GM23338 (cell line): ENCODE measurements around the gene ATP6V0C. TPM values are rescaled to one million over a fixed set of nuclear protein-coding genes. Genes with fewer than 3 reads are reported as not detected.

Source experiments
- ATAC-seq: fragments of 200-7000 bp; cut with Tn5 transposase; 3 replicates; pipeline ENCODE4 v1.9.1; 2020
- DNase-seq: peaks from one replicate; pipeline ENCODE4 v3.0.0-alpha.2; 2015; ENCODE audit warnings: low spot score
- H2AFZ ChIP-seq: fragments of 200-600 bp; sonication (generic); 2 replicates; pipeline ENCODE4 v1.8.0; 2016; ENCODE audit warnings: antibody characterized with exemption, mild to moderate bottlenecking, moderate library complexity
- H3F3A ChIP-seq: fragments of 200-600 bp; sonication (generic); replicated peaks from 2 replicates; pipeline ENCODE4 v1.8.0; 2017; ENCODE audit warnings: antibody characterized with exemption, mixed run types, low read depth
- H3K27ac ChIP-seq: fragments of 200-600 bp; sonication (generic); 2 replicates; pipeline ENCODE4 v1.6.1; 2016; ENCODE audit warnings: low read depth
- H3K27me3 ChIP-seq: fragments of 200-600 bp; sonication (generic); 2 replicates; pipeline ENCODE4 v1.8.0; 2016; ENCODE audit warnings: mild to moderate bottlenecking, mixed run types, moderate library complexity; ENCODE audit not compliant: insufficient read depth
- H3K36me3 ChIP-seq: fragments of 200-600 bp; sonication (generic); 2 replicates; pipeline ENCODE4 v1.8.0; 2016; ENCODE audit warnings: mild to moderate bottlenecking; ENCODE audit not compliant: insufficient read depth
- H3K4me1 ChIP-seq: fragments of 200-600 bp; sonication (generic); 2 replicates; pipeline ENCODE4 v1.8.0; 2016; ENCODE audit warnings: mild to moderate bottlenecking, moderate library complexity; ENCODE audit not compliant: insufficient read depth
- H3K4me2 ChIP-seq: fragments of 200-600 bp; sonication (generic); 2 replicates; pipeline ENCODE4 v1.7.1; 2017; ENCODE audit warnings: mixed run types
- H3K4me3 ChIP-seq: fragments of 200-600 bp; sonication (generic); 2 replicates; pipeline ENCODE4 v1.6.1; 2016; ENCODE audit warnings: mixed run types
- H3K79me2 ChIP-seq: fragments of 200-600 bp; sonication (generic); replicated peaks from 2 replicates; pipeline ENCODE4 v1.8.0; 2017; ENCODE audit warnings: mild to moderate bottlenecking; ENCODE audit not compliant: insufficient read depth
- H3K9me2 ChIP-seq: fragments of 200-600 bp; sonication (generic); 2 replicates; pipeline ENCODE4 v1.8.0; 2017; ENCODE audit not compliant: insufficient read depth
- H4K20me1 ChIP-seq: fragments of 200-600 bp; sonication (generic); replicated peaks from 2 replicates; pipeline ENCODE4 v1.8.0; 2017; ENCODE audit warnings: mild to moderate bottlenecking; ENCODE audit not compliant: insufficient read depth
- H3K27ac Mint-ChIP-seq: 2 replicates; pipeline ENCODE4 v1.8.0; 2020; ENCODE audit warnings: inconsistent platforms, mild to moderate bottlenecking, moderate library complexity, mixed read lengths
- H3K27me3 Mint-ChIP-seq: 3 replicates; pipeline ENCODE4 v1.8.0; 2022; ENCODE audit warnings: low read depth, mild to moderate bottlenecking, moderate library complexity, mixed read lengths, inconsistent platforms; ENCODE audit not compliant: insufficient read depth, poor library complexity
- H3K36me3 Mint-ChIP-seq: 3 replicates; pipeline ENCODE4 v1.8.0; 2021; ENCODE audit warnings: low read depth, mild to moderate bottlenecking, inconsistent platforms, moderate library complexity, mixed read lengths
- H3K4me1 Mint-ChIP-seq: 3 replicates; pipeline ENCODE4 v1.8.0; 2020; ENCODE audit warnings: mild to moderate bottlenecking, inconsistent platforms, mixed read lengths
- H3K4me3 Mint-ChIP-seq: 3 replicates; pipeline ENCODE4 v1.8.0; 2021; ENCODE audit warnings: moderate library complexity, mild to moderate bottlenecking, inconsistent platforms, mixed read lengths
- H3K9me3 Mint-ChIP-seq: 3 replicates; pipeline ENCODE4 v1.8.0; 2020; ENCODE audit warnings: moderate library complexity, mild to moderate bottlenecking, inconsistent platforms, mixed read lengths
- CREB1 ChIP-seq: fragments of 250-450 bp; sonication (Bioruptor Pico); IDR thresholded peaks from 2 replicates; pipeline ENCODE4 v1.5.0; 2020; ENCODE audit warnings: low read depth, mild to moderate bottlenecking, moderate library complexity
- CTCF ChIP-seq, 2 experiments: fragments of 200-600 bp in 1 of 2; sonication (generic) in 1 of 2; conservative IDR thresholded peaks; 2 replicates each; pipeline versions ENCODE4 v1.5.1 to v1.6.1; 2016 to 2017; ENCODE audit warnings: antibody characterized with exemption in 2 of 2, low read depth in 2 of 2, mild to moderate bottlenecking in 2 of 2, moderate library complexity in 1 of 2
- ETS1 ChIP-seq: IDR thresholded peaks from 2 replicates; pipeline ENCODE4 v1.6.1; 2016; ENCODE audit warnings: antibody characterized with exemption
- EZH2phosphoT487 ChIP-seq: fragments of 200-600 bp; sonication (generic); IDR thresholded peaks from one replicate; pipeline ENCODE4 v1.8.1; 2018; ENCODE audit warnings: antibody characterized with exemption; ENCODE audit not compliant: unreplicated experiment
- NANOG ChIP-seq: IDR thresholded peaks from 2 replicates; pipeline ENCODE4 v1.6.1; 2016; ENCODE audit warnings: antibody characterized with exemption, borderline replicate concordance
- STAT1 ChIP-seq: IDR thresholded peaks from one replicate; pipeline ENCODE4 v1.6.1; 2016; ENCODE audit warnings: antibody characterized with exemption; ENCODE audit not compliant: unreplicated experiment
- ZNF114 ChIP-seq: fragments of 250-450 bp; sonication (Bioruptor Pico); IDR thresholded peaks from 2 replicates; pipeline ENCODE4 v1.5.0; 2020; ENCODE audit warnings: mild to moderate bottlenecking, moderate library complexity
- ZNF331 ChIP-seq: fragments of 250-450 bp; sonication (Bioruptor Pico); IDR thresholded peaks from 2 replicates; pipeline ENCODE4 v1.5.0; 2020; ENCODE audit warnings: low read depth, mild to moderate bottlenecking, moderate library complexity
- polyA plus RNA-seq: library from polyadenylated mRNA; unstranded; fragments of >200 nt; fragmentation: Nextera tagmentation; extraction: Ambion mirVana; gene quantifications from 2 replicates; pipeline ENCODE4 v1.2.1, GENCODE V29; 2016
- total RNA-seq: library from RNA; depleted of rRNA; stranded (reverse); fragments of >200 nt; shearing (Covaris generic); gene quantifications from 2 replicates; pipeline ENCODE4 v1.2.3, GENCODE V29; 2014

ATP6V0C gene
- total and polyA plus RNA-seq, 2 experiments from 2014 or later = 98.2 to 162 TPM

- Mint-ChIP-seq H3K36me3 (peaks cover 22% of the 10 kb centered on the region), H3K4me3 (no peak overlapping the region), H3K9me3 (peaks cover 3% of the 10 kb centered on the region; the same call in 1 of the 3 replicates), H3K27me3 (peaks cover 17% of the 10 kb centered on the region), H3K4me1 (peaks cover 8% of the 10 kb centered on the region), H3K27ac (no peak overlapping the region)
- Histone ChIP-seq H3K4me2 (no peak overlapping the region), H3K36me3 (no peaks in the 10 kb centered on the region; the same call in 1 of the 2 replicates), H2AFZ (no peak overlapping the region), H3K9me2 (no peaks in the 10 kb centered on the region), H4K20me1 (peaks cover 5% of the 10 kb centered on the region; the same call in 1 of the 2 replicates), H3K27me3 (peaks cover 1% of the 10 kb centered on the region; the same call in 1 of the 2 replicates), H3K27ac (no peak overlapping the region), H3F3A (peaks cover 14% of the 10 kb centered on the region; the same call in 1 of the 2 replicates), H3K4me1 (peaks cover 5% of the 10 kb centered on the region), H3K4me3 (no peak overlapping the region), H3K79me2 (no peaks in the 10 kb centered on the region)
- TF ChIP-seq CTCF (conservative IDR thresholded peaks at IDR 0.05; ENCODE audit: low read depth in 2 of 2) (no peak), ZNF114 (no peak), STAT1 (no peak), CREB1 (CRISPR knock-in tag) (no peak), EZH2phosphoT487 (no peak), ZNF331 (CRISPR knock-in tag) (no peak), NANOG (no peak)
- ATAC-seq (no peak), DNase-seq (no peak)
Observed at GRCh38 chr16:2528161-2529060, 14.7 kb downstream of the ATP6V0C start.

- peaks cover 17% of the 10 kb centered on the region; the same call in 1 of the 2 replicates for H3F3A ChIP-seq
- Mint-ChIP-seq H3K27ac (no peak overlapping the region), H3K4me1 (peaks cover 6% of the 10 kb centered on the region; the same call in 2 of the 3 replicates), H3K9me3 (peaks cover 3% of the 10 kb centered on the region; the same call in 1 of the 3 replicates), H3K27me3 (peaks cover 24% of the 10 kb centered on the region), H3K4me3 (no peak overlapping the region), H3K36me3 (peaks cover 14% of the 10 kb centered on the region)
- peaks cover 5% of the 10 kb centered on the region for H3K4me1 ChIP-seq
- peaks cover 5% of the 10 kb centered on the region; the same call in 1 of the 2 replicates for H3K27me3 ChIP-seq
- ATAC-seq (no peak), DNase-seq (peak; percentile 51)
- TF ChIP-seq NANOG (no peak), ETS1 (no peak), CTCF (conservative IDR thresholded peaks at IDR 0.05; ENCODE audit: low read depth in 2 of 2) (peak in 1 of 2 experiments; percentile 33; a peak in 2 of 4 replicates)
- no peaks in the 10 kb centered on the region; the same call in 1 of the 2 replicates for H3K36me3 ChIP-seq
- H4K20me1 ChIP-seq = peaks cover under 1% of the 10 kb centered on the region; the same call in 1 of the 2 replicates
- H3K4me2 ChIP-seq = no peak overlapping the region
- H3K27ac ChIP-seq = no peak overlapping the region
- H3K4me3 ChIP-seq = no peak overlapping the region
- no peaks in the 10 kb centered on the region for H3K79me2 ChIP-seq
- H3K9me2 ChIP-seq = no peaks in the 10 kb centered on the region
- H2AFZ ChIP-seq = no peak overlapping the region
Observed at GRCh38 chr16:2529061-2529931, 15.5 kb downstream of the ATP6V0C start.
